UCSD-AML1 (cell line): ENCODE measurements around the gene SLC38A1.
A peak's percentile ranks its signal among the peaks of the same experiment; 100 is the strongest.

Experiments used
- DNase-seq: peaks from one replicate; lab custom pipeline; 2025; ENCODE audit not compliant: unreplicated experiment; lab: John Stamatoyannopoulos, UW

The SLC38A1 gene

GRCh38 chr12:46234000-46234399 is 34.8 kb downstream of the SLC38A1 start:
- DNase-seq: no peak

DNA sequence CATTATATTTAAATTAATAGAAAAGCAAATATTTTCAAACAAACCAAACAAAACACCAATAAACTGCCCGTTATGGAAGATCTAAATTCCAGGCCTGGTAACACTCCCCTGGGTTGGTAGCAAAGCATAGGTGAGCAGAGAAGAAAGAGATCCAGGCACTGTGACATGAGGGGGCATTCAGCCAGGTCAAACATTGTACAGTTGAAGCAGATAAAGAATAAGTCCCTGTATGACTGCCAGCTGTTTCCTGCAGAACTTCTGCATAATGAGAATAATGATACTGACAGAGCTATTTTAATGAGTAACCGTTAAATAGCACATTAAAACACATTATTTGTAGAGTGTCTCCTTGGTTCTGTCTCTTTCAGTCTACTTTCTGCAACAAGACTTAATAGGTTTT is 35.4 kb downstream of the SLC38A1 start:
- DNase-seq: no peak

- no peak for DNase-seq
Measured at GRCh38 chr12:46230983-46231382, 37.9 kb downstream of the SLC38A1 start.

DNA sequence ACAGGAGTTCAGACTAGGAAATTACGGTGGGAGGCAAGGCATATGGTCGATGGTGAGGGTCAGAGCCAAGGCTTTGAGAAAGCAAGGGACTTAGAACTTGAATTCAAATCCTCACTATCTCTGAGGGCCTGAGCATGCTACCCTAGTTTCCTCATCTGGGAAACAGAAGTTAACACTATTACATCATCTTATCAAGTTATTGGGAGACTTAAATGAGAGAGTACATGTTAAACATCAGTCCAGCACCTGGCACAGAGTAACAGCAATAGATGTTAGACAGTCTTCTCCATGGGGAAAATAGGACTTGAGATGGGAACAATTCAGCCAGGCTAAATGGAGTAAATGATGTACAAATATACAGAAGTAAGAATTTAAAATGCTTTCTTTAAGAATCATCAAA is 38.5 kb downstream of the SLC38A1 start:
- DNase-seq: no peak

DNA sequence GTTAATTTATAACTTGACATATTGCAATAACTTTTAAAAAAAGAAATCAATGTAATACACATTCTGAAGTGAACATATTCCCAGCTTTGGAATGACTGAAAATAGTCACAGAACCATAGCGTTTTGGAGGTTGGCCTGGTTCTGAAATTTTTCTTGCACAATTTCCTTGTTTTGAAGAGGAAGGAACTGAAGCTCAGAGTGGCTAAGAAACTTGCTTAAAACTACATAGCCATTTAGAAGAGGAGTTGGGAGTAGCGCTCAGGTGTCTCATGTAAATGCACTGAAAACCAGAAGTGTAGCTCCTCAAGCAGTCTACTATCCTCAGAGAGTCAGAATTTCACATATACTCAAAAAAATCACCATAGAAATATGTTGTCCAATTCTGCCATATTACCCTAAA is 41.2 kb downstream of the SLC38A1 start:
- no peak for DNase-seq

- DNase-seq: no peak
Measured at GRCh38 chr12:46224386-46224785, 44.5 kb downstream of the SLC38A1 start.

DNA sequence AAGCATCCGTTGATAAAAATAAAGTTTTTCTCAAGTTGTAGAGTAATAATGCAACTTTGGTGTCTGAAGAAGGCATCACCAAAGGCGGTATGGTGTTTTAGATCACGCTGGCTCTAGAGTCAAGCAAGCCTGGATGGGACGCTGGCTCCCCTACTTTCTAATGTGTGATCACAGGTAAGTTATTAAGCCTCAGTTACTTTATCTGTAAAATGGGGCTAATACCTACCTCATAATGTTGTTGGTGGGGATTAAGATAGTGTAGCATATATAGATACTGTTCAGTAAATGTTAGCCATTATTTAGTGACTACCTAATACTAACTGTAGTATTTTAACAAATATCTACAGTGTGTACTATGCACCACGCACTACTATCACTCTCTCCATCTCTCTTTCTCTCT is 45.8 kb downstream of the SLC38A1 start:
- DNase-seq: no peak

DNA sequence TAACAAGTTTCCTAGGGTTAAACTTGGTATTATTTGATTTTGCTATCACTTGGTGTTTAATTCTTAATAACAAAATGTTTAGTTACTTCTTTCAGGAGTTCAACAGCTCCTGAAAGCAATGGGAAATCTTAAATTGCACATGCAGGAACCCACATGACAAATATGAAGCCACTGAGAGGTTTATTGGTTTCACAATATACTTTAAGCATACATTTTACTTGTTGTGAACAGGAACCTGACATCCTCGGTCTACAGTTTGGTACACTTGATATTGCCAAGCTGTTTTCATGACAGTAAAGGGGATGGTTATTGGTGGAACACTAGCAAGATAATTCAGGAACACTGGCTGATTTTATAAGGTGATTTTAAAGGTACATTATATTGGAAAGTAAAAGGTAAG is 46.2 kb downstream of the SLC38A1 start:
- no peak for DNase-seq

DNA sequence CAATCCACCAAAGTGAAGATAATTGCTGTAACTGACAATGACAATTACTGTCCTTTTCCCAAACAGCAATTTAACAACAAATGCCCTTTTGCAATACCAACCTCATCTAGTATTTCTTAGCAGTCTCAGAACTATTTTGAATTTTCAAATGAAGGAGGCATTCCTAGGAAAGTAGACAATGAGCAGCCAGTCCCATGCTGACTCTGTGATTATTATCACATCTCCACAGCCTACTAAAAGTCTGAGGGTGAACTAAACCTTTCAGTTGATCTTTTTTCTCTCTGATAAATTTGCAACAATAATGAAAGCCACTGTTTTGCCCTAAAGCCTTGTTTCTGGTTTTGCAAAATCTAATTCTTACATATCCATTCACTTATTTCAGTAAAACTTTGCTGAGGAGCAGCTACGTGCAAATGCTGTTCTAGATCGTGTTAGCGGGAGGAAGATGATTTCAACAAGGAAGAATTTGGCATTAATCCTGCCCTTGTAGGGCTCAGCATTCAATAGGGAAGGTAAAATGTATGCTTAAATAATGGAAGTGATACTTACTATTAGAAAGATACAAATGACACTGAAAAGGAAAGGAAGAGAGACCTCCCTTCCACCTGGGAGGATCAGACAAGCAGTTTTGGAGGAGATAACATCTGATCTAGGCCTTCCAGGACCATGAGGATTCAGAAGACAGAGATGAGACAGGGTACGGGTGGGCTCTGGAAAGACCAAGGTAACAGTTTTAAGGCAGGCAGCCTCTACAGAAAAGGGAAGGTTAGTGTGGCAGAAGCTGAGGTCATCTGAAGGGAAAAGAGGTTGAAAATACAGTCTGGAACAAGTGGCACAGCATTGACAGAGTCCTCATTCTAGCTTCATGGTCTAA is 47.4 kb downstream of the SLC38A1 start:
- no peak for DNase-seq

GRCh38 chr12:46219877-46220655 is 48.8 kb downstream of the SLC38A1 start:
- DNase-seq: peak; percentile 21

GRCh38 chr12:46219132-46219876 is 49.5 kb downstream of the SLC38A1 start:
- no peak for DNase-seq

DNA sequence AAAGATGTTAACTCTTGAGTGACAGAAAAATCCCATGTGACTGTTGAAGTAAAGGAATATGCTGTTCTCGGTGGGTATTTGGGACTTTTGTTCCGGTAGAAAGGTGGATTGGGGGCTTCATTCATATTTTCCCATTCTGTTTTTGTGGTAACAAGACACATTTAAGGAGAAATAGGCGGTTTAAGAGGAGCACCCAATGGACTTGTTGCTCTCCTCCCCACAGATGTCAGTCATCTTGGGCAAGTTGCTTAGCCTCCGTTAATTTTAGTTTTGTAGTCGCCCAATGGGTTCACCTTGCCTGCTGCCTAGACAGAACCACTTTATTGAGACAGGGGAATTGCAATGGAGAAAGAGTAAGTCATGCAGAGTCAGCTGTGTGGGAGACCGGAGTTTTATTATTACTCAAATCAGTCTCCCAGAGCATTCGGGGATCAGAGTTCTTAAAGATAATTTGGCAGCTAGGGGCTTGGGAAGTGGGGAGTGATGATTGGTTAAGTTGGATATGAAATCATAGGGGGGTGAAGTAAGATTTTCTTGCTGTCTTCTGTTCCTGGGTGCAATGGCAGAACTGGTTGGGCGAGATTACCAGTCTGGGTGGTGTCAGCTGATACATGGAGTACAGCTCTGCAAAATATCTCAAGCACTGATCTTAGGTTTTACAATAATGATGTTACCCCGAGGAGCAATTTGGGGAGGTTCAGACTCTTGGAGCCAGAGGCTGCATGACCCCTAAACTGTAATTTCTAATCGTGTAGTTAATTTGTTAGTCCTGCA is 50.3 kb downstream of the SLC38A1 start:
- DNase-seq: peak; percentile 22

DNA sequence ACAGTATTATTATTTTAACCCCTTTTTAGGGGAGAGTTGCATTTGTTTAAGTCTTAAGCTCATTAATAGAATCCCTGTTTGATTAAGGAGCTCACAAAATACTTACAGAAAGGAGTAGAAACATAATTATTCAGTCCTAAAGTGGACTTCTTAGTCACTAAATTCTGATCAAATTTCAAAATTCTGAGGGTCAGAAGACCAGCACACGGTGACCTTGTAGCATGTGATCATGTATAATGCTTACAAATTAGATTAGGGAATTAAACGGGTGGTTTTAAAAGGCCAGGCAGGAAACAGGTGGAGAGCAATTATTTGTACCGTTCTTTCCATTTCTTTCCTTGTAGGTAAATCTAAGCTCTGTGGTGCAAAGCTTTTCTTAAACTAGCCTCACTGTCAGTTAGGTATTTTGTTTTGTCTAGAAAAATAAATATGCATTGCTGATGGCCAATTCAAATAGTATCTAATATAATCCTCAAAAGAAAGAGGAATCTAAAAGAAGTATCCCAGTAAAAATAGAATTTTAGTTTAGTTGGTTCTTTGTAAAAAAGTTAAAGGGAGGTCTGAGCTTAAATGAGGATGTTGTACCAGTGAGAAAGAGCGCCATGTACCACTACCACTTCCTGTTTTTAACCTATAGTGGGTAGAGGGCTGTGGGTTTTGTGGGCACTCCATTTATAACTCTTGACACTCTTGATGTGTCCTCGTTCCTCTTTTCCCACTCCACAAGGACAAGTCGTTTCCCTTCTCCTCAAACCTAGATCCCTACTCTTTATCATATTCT is 51.1 kb downstream of the SLC38A1 start:
- peak; percentile 55 for DNase-seq

GRCh38 chr12:46214668-46215436 is 54.0 kb downstream of the SLC38A1 start:
- DNase-seq: peak; percentile 46

- no peak for DNase-seq
Measured at GRCh38 chr12:46212108-46212982, 56.5 kb downstream of the SLC38A1 start.

- DNase-seq: no peak
Measured at GRCh38 chr12:46210873-46211439, 57.9 kb downstream of the SLC38A1 start.

- no peak for DNase-seq
Measured at GRCh38 chr12:46209914-46210872, 58.6 kb downstream of the SLC38A1 start.
